ENCODE measurements around the gene GHDC. TPM values are rescaled to one million over a fixed set of nuclear protein-coding genes. Genes with fewer than 3 reads are reported as not detected.

GHDC gene
- total RNA-seq: 3.8 and 11.4 TPM in 2 replicates

DNA sequence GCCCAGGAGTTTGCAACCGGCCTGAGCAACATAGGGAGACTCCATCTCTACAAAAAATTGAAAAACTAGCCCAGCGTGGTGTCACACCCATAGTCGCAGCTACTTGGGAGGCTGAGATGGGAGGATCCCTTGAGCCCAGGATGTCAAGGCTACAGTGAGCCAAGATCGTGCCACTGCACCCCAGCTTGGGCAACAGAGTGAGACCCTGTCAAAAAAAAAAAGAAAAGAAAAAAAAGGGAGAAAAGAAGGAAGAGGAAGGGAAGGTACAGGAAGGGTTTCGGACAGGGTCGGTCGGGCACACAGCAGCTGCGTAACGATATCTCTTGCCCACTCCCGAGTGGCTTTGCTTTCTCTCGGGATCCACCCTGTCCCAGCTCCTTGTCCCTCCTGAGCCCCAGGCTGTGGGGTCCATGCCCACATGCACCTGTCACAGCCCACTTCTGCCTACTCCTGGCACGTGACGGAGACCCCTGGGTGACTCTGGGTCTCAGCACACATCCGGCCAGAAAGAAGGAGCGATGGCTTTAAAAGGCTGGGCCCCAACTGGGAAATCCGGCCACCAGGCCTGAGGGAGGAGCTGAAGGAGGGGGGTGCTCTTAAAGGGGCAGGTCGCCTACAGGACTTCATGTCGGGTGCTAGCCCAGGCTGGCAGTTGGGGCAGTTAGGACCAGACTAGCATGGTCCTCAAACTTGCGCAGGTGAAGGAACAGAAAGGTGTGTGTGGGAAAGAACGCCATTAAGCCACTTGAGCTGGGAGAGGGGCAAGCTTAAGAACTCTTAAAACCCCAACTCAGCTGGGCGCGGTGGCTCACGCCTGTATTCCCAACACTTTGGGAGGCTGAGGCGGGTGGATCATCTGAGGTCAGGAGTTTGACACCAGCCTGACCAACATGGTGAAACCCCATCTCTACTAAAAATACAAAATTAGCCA lies at the start of gene GHDC:
Gene GHDC, minus strand, starts transcription at position 526 of the 931 bp plus-strand sequence. CDS start 913 bp downstream, outside the sequence.

DNA sequence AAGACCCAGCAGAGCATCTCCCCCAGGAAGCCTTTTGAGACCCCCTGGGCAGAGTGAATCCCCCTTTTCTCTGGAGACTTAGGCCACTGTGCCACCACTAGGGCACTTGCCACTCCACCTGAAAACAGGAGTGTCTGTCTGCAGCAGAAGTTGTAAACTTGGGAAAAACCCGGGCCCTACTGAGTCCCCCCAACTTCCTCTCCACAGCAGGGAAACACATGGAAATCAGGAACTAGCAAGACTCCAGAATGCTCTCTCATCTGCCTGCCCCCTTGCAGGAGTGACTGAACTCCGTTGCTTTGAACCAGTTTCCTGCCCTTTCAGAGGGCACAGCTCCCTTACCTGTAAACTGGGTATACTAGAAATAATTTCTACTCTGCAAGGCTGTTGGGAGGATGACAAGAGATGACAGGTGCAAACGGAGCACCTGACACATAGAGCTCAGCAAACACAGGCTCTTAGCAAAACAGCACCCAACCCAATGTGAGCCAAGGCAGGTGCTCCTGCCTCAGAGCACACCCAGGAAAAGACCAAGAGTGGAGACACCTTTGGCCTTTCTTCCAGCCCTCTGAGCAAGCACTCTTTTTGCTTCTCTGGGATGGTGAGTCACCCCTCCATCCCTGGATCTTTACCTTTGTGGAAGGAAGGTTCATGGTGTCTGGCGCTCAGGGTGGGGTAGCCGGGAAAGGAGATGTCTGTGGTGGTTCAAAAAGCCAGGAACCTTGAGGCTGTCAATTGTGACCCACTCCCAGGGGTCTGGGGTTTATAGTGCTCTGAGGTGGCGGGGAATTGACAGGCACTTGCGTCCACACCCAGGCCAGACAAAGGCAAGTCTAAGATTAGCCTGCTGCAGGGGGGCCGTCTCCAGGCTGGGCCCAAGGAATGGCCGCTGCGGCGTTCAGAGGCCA lies 9.3 kb downstream of the GHDC start, which contains the start of gene HCRT:
Gene HCRT, minus strand, starts transcription at position 740 of the 908 bp plus-strand sequence. Its CDS starts 87 bp downstream, at position 653.

DNA sequence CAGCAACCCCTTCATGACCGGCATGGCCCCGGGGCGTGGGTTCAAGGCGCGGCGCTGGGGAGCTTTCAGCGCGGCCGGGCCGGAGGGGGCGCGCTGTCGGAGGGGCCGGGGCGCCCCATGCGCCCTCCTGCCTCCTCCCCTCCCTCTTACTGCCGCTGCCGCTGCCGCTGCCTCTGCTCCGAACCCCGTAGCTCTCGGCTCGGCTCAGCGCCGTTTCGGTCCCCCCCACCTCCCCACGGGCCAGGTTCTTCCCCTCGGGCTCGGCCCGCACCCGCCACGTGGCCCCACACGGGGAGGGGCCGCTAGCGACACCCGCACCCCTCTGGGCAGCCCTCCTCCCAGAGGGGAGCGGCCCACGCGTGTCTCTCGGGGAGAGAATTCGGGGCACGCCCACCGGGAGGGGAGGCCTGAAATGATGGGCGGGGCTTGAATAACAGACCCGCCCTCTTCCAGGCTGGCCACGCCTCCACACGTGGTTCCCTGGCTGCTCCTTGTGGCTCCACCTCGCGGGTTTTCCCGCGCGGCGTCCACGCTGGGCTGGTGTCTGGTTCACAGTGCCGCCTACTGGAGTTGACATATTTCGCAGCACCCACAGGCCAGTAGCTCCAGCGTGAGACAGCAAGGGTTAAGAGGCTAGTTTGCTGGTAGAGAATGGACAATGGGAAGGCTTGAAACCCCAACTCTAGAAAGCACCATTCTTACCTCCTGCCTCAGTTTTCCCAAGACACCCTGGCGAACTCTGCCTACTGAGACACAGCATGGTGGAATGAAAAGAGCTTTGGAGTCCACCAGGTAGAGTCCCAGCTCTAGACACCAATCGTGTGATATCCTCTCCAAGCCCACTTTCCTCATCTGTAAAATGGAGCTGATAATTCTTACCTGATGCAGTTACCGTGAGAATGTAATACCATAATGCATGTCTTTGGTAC lies 13.1 kb downstream of the GHDC start, which contains the start of gene KCNH4:
Gene KCNH4, minus strand, starts transcription at position 221 of the 929 bp plus-strand sequence. Its CDS starts 197 bp downstream, at position 24.

Other genes with a start within 250 kb of the GHDC start
- 27.3 and 39.7 TPM in 2 replicates for gene CNP, start 227.7 kb downstream of the GHDC start, total RNA-seq
- gene DNAJC7, start 177.1 kb downstream of the GHDC start, total RNA-seq: 51.3 and 72.0 TPM in 2 replicates
- 27.7 and 39.2 TPM in 2 replicates for gene NKIRAS2, start 174.4 kb downstream of the GHDC start, total RNA-seq
- gene C17orf113, start 143.9 kb downstream of the GHDC start, total RNA-seq: 0.64 and 0.68 TPM in 2 replicates
- 0.34 and 0.43 TPM in 2 replicates for gene ZNF385C, start 96.0 kb downstream of the GHDC start, total RNA-seq
- gene DHX58, start 81.8 kb downstream of the GHDC start, total RNA-seq: 7.2 and 10.9 TPM in 2 replicates
- 7.9 and 23.3 TPM in 2 replicates for gene KAT2A, start 73.1 kb downstream of the GHDC start, total RNA-seq
- not detected in 2 replicates for gene HSPB9, start 71.7 kb downstream of the GHDC start, total RNA-seq
- 70.7 and 97.2 TPM in 2 replicates for gene RAB5C, start 39.5 kb downstream of the GHDC start, total RNA-seq
- gene KCNH4, start 13.4 kb downstream of the GHDC start, total RNA-seq: not detected in 2 replicates
- gene HCRT, start 9.0 kb downstream of the GHDC start, total RNA-seq: not detected in 2 replicates
- gene STAT5B, start 81.9 kb upstream of the GHDC start, total RNA-seq: 14.0 and 18.5 TPM in 2 replicates
- 0.68 and 3.7 TPM in 2 replicates for gene STAT5A, start 94.0 kb upstream of the GHDC start, total RNA-seq
- gene STAT3, start 193.9 kb upstream of the GHDC start, total RNA-seq: 59.5 and 169 TPM in 2 replicates
- 97.4 and 146 TPM in 2 replicates for gene CAVIN1, start 228.8 kb upstream of the GHDC start, total RNA-seq